Right ventricle myocardium superior (tissue), 1 donor: ENCODE results near the gene PPARA. TPM values are rescaled to one million over a fixed set of nuclear protein-coding genes. Genes with fewer than 3 reads are reported as not detected.
A peak's percentile ranks its signal among the peaks of the same experiment; 100 is the strongest.

Experiments used
- ATAC-seq: fragments of 200-7000 bp; cut with Tn5 transposase; one replicate; pipeline ENCODE4 v1.9.1; 2020; ENCODE audit warnings: mild to moderate bottlenecking; ENCODE audit not compliant: poor library complexity
- DNase-seq: peaks from one replicate; pipeline ENCODE4 v3.0.0-alpha.2; 2020
- intact Hi-C: fragments of 100-400 bp; cut with DNase I; formaldehyde crosslinking; loops from one replicate; pipeline ENCODE4 v1.11.2; 2022
- total RNA-seq: library from RNA; stranded (reverse); fragmentation: NEBNext Ultra II Directional; extraction: Animal tissue kit (Norgen Biotek cat#: 25700); gene quantifications from one replicate; pipeline ENCODE4 v1.2.1, GENCODE V29; 2021
- donor health status: DM: no; HTN: yes; CAD: no; lungs with severe emphysema.

PPARA gene
- total RNA-seq, 1 donor from 2014 or later = 66.1 TPM

DNA sequence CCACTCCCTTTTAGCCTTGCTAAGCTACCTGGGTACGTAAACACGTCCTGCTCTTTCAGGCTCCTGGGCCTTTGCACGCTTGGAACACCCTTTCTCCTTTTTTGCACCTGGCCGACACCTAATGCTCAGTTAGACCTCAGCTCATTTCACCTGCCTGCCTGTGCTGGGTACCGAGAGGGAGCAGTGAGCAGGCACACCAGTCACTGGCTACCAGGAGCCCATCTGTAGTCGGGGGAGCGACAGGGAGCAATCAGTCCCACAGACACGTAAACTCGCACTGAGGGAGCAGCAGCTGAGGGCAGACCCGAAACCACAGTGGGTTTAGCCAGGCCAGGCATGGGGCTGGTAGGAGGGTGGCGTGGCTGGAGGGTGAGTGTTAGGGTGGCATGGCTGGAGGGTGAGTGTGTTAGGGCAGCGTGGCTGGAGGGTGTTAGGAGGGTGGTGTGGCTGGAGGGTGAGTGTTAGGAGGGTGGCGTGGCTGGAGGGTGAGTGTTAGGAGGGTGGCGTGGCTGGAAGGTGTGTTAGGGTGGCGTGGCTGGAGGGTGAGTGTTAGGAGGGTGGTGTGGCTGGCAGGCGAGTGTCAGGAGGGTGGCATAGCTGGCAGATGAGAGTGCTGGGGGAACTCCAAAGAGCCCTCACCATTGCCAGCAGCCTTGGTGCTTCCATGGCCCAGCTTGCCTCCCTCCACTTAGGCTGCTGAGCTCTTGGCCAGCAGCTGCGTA is 140.0 kb downstream of the PPARA start:
- ATAC-seq (peak; percentile 73), DNase-seq (peak; percentile 71)
- intact Hi-C loops = no loop called here

GRCh38 chr22:46290843-46291785 is 140.8 kb downstream of the PPARA start:
- intact Hi-C loops = no loop called here
- DNase-seq = peak; percentile 30
- ATAC-seq = no peak

DNA sequence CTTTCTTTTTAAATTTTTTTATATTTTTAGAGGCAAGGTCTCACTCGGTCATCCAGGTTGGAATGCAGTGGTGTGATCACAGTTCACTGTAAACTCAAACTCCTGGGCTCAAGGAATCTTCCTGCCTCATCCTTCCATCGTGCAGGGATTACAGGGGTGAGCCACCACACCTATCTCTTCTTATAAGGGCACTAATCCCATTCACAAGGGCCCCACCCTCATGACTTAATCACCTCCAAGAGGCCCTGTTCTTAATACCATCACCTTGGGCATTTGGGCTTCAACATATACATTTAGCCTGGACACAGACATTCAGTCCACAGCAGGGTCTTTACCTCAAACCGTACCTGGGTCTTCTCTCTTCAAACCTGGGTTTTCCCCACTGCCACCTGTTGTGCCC is 141.8 kb downstream of the PPARA start:
- ATAC-seq = no peak
- no peak for DNase-seq
- intact Hi-C loops = no loop called here

DNA sequence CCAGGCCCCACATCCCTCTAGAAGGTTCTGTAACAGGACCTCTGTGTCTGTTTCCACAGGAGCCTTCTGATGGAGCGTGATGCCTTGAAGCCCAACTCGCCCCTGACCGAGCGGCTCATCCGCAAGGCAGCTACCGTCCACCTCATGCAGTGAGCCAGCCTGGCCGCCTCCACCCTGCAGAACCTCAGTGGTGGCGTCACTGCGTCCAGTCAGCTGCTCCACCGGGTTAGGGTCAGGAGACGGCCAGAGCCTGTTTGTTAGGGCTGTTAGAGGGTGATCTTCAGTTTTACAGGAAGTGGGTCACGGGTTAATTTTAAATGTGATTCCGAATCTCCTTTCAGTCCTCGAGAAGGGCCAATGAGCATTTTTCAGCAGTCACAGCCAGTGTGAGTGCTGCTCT is 142.4 kb downstream of the PPARA start:
- DNase-seq (peak; percentile 42), ATAC-seq (no peak)
- intact Hi-C loops = no loop called here

Other genes starting within 250 kb of the PPARA start
- not detected for gene WNT7B, start 173.4 kb upstream of the PPARA start, total RNA-seq
- gene CDPF1, start 99.8 kb downstream of the PPARA start, total RNA-seq = 5.4 TPM
- 0.05 TPM for gene PKDREJ, start 112.8 kb downstream of the PPARA start, total RNA-seq
- gene TTC38, start 117.5 kb downstream of the PPARA start, total RNA-seq = 24.1 TPM
- 0.43 TPM for gene GTSE1, start 146.3 kb downstream of the PPARA start, total RNA-seq
- 37.7 TPM for gene TRMU, start 185.2 kb downstream of the PPARA start, total RNA-seq